ENCODE data around the gene TPH2.

The TPH2 gene

DNA sequence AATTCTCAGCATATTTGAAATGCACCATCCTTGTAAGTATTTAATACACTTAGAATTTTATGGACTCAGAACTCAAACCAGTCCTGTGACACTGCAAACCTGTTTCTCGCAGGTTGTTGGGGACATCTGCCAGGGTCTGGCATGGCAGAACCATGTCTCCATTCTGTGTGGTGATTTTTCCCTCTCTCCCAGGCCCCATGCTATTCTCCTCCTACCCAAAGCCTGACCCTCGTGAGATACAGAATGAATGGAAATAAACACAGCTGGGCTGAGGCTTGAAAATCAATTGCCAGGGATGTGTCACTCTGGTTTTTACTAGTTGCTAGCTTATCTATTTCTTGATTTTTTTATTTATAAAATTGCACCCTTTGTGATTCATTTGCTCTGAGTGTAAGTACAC, 19.8 kb downstream of the TPH2 start:
- 83 to 100% methylated on average over 1 of the region's 2 CpGs for WGBS, 2 experiments (ENCODE audit: insufficient coverage in 2 of 2)
- Histone ChIP-seq H3K9me3 (ENCODE audit: control insufficient read depth, low read length) (no peaks in the 10 kb centered on the region), H3K36me3 (ENCODE audit: control insufficient read depth, insufficient read depth, low read length) (no peaks in the 10 kb centered on the region), H3K4me1 (ENCODE audit: control insufficient read depth, insufficient read depth, low read length, poor library complexity, severe bottlenecking) (peaks cover 43% of the 10 kb centered on the region), H3K4me3 (ENCODE audit: extremely low read depth, insufficient read depth, low read length, poor library complexity, severe bottlenecking) (no peak overlapping the region), H3K27ac (ENCODE audit: low read depth, low read length, severe bottlenecking) (peak overlapping the region; percentile 90)

DNA sequence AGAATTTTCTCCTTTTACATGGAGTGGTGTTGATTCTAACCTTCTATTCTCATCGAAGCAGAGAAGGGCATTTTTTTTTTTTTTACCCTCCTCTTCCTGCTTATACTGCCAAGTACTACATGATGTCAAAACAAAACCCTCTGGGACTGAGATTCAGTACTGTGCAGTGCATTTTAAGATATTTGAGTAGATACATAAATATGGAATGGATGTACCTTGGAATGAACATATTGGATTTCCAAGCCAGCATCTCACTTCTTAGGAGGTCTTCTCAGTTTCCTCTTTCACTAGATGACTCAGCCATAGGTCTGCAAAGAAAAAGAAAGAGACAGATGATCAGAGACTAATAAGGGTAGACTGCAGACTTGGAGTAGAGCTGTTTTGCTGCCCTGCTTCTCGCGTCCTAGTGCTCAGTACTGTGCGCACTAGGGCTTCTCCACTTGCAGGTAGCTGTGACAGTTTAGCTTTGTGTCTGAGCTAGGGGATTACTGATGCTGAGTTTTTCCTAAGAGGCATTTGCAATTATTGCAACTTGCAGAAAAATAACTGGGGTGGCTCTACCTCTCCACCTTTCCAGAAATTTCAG, 20.4 kb downstream of the TPH2 start:
- WGBS, 2 experiments (ENCODE audit: insufficient coverage in 2 of 2) = 60 to 86% methylated on average over 2 to 3 of the region's 4 CpGs

DNA sequence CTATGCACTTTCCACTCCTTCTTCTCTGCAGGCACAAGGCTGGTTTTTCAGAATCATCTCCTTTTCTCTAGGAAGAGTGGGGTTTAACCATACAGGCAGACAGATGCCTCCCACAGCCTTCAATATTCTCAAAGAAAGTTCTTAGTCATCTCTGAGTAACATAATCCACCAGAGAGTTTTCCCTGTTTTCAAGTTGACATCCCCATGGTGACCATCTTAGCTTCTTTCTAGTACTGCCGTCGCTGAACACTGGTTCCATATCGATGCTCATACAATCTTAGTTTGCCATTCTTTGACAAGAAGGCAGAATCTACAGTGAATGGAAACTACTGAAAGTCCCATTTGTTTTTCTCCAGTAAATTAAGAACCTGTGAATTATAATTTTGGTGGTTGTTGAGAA, 28.6 kb downstream of the TPH2 start:
- WGBS, 2 experiments (ENCODE audit: insufficient coverage in 2 of 2) = 83 to 93% methylated on average over 2 of the region's 3 CpGs
- Histone ChIP-seq H3K4me3 (ENCODE audit: extremely low read depth, insufficient read depth, low read length, poor library complexity, severe bottlenecking) (no peak overlapping the region), H3K9me3 (ENCODE audit: control insufficient read depth, low read length) (no peaks in the 10 kb centered on the region), H3K36me3 (ENCODE audit: control insufficient read depth, insufficient read depth, low read length) (no peaks in the 10 kb centered on the region), H3K4me1 (ENCODE audit: control insufficient read depth, insufficient read depth, low read length, poor library complexity, severe bottlenecking) (no peaks in the 10 kb centered on the region), H3K27ac (ENCODE audit: low read depth, low read length, severe bottlenecking) (no peak overlapping the region)

More for the DNA sequence above, 20.4 kb downstream of the TPH2 start:
- Histone ChIP-seq H3K27ac (ENCODE audit: low read depth, low read length, severe bottlenecking) (peak overlapping the region; percentile 90), H3K36me3 (ENCODE audit: control insufficient read depth, insufficient read depth, low read length) (no peaks in the 10 kb centered on the region), H3K9me3 (ENCODE audit: control insufficient read depth, low read length) (no peaks in the 10 kb centered on the region), H3K4me1 (ENCODE audit: control insufficient read depth, insufficient read depth, low read length, poor library complexity, severe bottlenecking) (peaks cover 43% of the 10 kb centered on the region), H3K4me3 (ENCODE audit: extremely low read depth, insufficient read depth, low read length, poor library complexity, severe bottlenecking) (no peak overlapping the region)

DNA sequence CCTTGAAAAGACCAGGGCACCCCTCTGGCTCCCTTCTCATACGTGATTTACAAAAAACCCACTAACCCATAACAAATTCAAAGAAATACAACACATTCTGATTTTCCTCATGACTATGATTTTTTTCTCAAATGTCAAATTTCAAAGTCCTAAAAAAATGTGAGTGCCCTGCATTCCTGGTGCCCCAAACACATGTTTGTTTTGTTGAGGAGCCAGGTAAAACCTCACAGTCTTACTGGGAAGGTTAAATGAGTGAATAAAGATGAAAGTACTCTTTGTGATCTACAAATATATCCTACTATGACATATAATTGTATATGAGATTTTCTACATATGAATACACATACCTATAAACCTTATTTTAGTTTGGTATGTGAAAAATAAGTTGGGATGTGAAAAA, 30.7 kb downstream of the TPH2 start:
- 100% methylated on average over 1 of the region's 1 CpG; no CpG with 5 or more reads in 1 of the 2 experiments for WGBS, 2 experiments (ENCODE audit: insufficient coverage in 2 of 2)
- Histone ChIP-seq H3K27ac (ENCODE audit: low read depth, low read length, severe bottlenecking) (no peak overlapping the region), H3K36me3 (ENCODE audit: control insufficient read depth, insufficient read depth, low read length) (no peaks in the 10 kb centered on the region), H3K4me1 (ENCODE audit: control insufficient read depth, insufficient read depth, low read length, poor library complexity, severe bottlenecking) (no peaks in the 10 kb centered on the region), H3K4me3 (ENCODE audit: extremely low read depth, insufficient read depth, low read length, poor library complexity, severe bottlenecking) (no peak overlapping the region), H3K9me3 (ENCODE audit: control insufficient read depth, low read length) (no peaks in the 10 kb centered on the region)

DNA sequence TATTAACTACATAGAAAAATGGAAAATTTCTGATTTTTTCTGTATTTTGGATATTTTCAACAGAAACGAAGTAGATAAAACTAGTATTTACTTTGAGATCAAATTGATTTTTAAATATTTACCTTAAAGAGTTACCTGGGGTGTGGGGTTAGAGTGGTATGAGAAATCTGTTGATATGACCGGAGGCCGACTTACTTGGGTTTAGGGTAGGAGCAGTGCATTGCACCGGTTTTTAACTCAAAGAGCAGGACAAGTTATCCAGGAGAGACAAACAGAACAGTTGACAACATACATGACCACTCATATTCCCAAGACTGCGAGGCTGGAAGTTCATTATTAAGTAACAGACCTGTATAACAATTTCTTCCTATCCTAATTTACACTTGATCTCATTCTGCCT, 31.4 kb downstream of the TPH2 start:
- Histone ChIP-seq H3K36me3 (ENCODE audit: control insufficient read depth, insufficient read depth, low read length) (no peaks in the 10 kb centered on the region), H3K4me3 (ENCODE audit: extremely low read depth, insufficient read depth, low read length, poor library complexity, severe bottlenecking) (no peak overlapping the region), H3K9me3 (ENCODE audit: control insufficient read depth, low read length) (no peaks in the 10 kb centered on the region), H3K4me1 (ENCODE audit: control insufficient read depth, insufficient read depth, low read length, poor library complexity, severe bottlenecking) (no peaks in the 10 kb centered on the region), H3K27ac (ENCODE audit: low read depth, low read length, severe bottlenecking) (no peak overlapping the region)
- WGBS, 2 experiments (ENCODE audit: insufficient coverage in 2 of 2) = 83 to 90% methylated on average over 1 to 2 of the region's 5 CpGs

DNA sequence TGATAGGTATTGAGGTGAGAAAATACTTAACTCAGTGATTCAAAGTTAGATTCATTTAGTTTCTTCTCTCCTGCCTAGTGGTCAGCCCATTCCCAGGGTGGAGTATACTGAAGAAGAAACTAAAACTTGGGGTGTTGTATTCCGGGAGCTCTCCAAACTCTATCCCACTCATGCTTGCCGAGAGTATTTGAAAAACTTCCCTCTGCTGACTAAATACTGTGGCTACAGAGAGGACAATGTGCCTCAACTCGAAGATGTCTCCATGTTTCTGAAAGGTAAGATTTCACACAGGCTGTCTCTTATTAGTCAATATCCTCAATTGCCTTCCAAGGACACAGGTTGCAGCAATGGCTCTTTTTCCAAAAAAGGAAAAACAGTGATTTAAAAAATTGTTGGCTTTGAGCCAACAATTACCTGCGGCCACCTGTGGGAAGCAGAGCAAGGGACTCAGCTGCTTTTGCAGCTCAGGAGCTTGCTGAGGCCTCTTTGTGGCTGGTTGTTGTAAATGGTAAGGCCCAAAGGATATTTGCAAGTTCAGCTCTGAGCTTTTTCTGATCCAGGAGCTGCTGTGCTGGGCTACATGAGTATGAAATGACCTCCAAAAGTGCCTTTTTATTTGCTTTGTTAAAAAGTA, 33.9 kb downstream of the TPH2 start:
- Histone ChIP-seq H3K36me3 (ENCODE audit: control insufficient read depth, insufficient read depth, low read length) (no peaks in the 10 kb centered on the region), H3K27ac (ENCODE audit: low read depth, low read length, severe bottlenecking) (no peak overlapping the region), H3K4me3 (ENCODE audit: extremely low read depth, insufficient read depth, low read length, poor library complexity, severe bottlenecking) (no peak overlapping the region), H3K9me3 (ENCODE audit: control insufficient read depth, low read length) (no peaks in the 10 kb centered on the region), H3K4me1 (ENCODE audit: control insufficient read depth, insufficient read depth, low read length, poor library complexity, severe bottlenecking) (no peaks in the 10 kb centered on the region)
- 71 to 86% methylated on average over 1 to 4 of the region's 4 CpGs for WGBS, 2 experiments (ENCODE audit: insufficient coverage in 2 of 2)

DNA sequence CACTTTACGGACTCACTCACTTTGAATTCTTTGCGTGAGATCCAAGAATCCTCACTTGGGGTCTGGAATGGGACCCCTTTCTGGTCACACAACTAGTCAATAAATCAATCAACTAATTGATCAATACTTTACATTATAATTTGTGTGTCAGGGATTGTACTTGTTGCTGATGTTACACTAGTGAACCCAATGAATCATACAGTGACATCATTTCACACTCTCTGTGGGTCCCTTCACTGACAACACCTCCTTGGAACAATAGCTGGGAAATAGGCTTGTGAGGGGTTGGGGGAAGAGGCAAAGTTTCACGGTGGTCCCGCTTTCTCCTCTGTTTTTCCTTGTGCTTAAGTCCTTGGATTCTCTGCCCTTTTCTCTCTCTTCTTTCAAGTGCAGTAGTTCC, 35.0 kb downstream of the TPH2 start:
- WGBS, 2 experiments (ENCODE audit: insufficient coverage in 2 of 2) = 63 to 100% methylated on average over 2 to 4 of the region's 4 CpGs
- Histone ChIP-seq H3K9me3 (ENCODE audit: control insufficient read depth, low read length) (no peaks in the 10 kb centered on the region), H3K4me3 (ENCODE audit: extremely low read depth, insufficient read depth, low read length, poor library complexity, severe bottlenecking) (no peak overlapping the region), H3K4me1 (ENCODE audit: control insufficient read depth, insufficient read depth, low read length, poor library complexity, severe bottlenecking) (no peaks in the 10 kb centered on the region), H3K36me3 (ENCODE audit: control insufficient read depth, insufficient read depth, low read length) (no peaks in the 10 kb centered on the region), H3K27ac (ENCODE audit: low read depth, low read length, severe bottlenecking) (no peak overlapping the region)

DNA sequence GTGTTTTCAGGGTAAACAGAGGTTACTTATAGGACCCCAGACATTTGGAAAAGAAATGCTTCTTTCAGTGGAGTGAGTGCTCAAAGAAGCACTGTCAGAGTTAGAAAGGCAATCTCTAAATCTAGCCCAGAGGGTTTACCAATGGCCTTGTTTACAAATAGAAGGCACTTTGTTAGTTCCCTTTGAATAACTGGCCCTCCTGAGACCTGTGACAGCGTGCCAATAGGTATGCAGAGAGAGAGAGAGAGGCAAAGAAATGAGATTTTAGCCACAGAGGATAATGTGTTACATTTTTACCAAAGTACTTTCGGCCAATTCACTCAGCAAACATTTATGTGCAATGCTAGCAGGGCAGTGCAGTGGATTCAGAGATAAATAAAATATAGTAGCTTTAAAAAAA, 41.9 kb downstream of the TPH2 start:
- Histone ChIP-seq H3K9me3 (ENCODE audit: control insufficient read depth, low read length) (no peaks in the 10 kb centered on the region), H3K36me3 (ENCODE audit: control insufficient read depth, insufficient read depth, low read length) (no peaks in the 10 kb centered on the region), H3K27ac (ENCODE audit: low read depth, low read length, severe bottlenecking) (no peak overlapping the region), H3K4me3 (ENCODE audit: extremely low read depth, insufficient read depth, low read length, poor library complexity, severe bottlenecking) (no peak overlapping the region), H3K4me1 (ENCODE audit: control insufficient read depth, insufficient read depth, low read length, poor library complexity, severe bottlenecking) (no peaks in the 10 kb centered on the region)
- WGBS, 2 experiments (ENCODE audit: insufficient coverage in 2 of 2) = 44 to 50% methylated on average over 1 of the region's 2 CpGs

DNA sequence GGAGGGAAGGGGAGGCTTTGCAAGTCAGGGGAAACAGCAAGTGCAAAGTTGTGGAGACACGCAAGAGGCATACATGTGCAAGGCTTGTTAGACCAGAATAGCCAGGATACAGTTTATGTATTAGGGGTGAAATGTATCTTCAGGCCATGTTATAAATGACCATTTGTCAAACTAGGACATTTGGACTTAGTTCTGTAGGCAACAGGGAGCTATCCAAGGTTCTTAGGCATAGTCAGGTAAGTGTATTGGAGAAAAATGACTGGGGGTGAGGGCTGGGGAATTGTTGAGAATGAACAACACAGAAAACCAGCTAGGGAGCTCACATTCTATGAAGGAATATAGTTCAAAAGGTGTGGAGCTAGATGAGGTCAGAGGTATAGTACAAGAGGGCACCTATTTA, 42.5 kb downstream of the TPH2 start:
- Histone ChIP-seq H3K9me3 (ENCODE audit: control insufficient read depth, low read length) (no peaks in the 10 kb centered on the region), H3K4me3 (ENCODE audit: extremely low read depth, insufficient read depth, low read length, poor library complexity, severe bottlenecking) (no peak overlapping the region), H3K27ac (ENCODE audit: low read depth, low read length, severe bottlenecking) (no peak overlapping the region), H3K4me1 (ENCODE audit: control insufficient read depth, insufficient read depth, low read length, poor library complexity, severe bottlenecking) (no peaks in the 10 kb centered on the region), H3K36me3 (ENCODE audit: control insufficient read depth, insufficient read depth, low read length) (no peaks in the 10 kb centered on the region)
- 85 to 94% methylated on average over 1 of the region's 1 CpG for WGBS, 2 experiments (ENCODE audit: insufficient coverage in 2 of 2)

DNA sequence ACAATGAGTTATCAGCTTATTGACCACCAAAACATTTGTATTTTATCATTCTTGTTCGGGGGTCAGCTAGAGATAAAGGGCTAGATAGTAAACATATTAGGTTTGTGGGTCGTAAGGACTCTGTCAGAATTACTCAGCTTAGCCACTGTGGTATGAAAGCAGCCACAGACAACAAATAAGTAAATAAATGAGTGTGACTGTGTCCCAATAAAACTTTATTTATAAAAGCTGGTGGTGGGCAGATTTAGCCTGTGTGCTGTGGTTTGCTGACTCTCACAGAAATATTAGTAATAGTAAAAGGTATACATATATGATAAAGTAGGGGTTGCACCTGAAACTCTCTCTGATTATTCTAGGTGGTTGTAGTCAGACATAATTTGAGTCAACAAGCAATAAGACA, 56.1 kb downstream of the TPH2 start:
- Histone ChIP-seq H3K27ac (ENCODE audit: low read depth, low read length, severe bottlenecking) (no peak overlapping the region), H3K9me3 (ENCODE audit: control insufficient read depth, low read length) (no peaks in the 10 kb centered on the region), H3K4me1 (ENCODE audit: control insufficient read depth, insufficient read depth, low read length, poor library complexity, severe bottlenecking) (no peaks in the 10 kb centered on the region), H3K4me3 (ENCODE audit: extremely low read depth, insufficient read depth, low read length, poor library complexity, severe bottlenecking) (no peak overlapping the region), H3K36me3 (ENCODE audit: control insufficient read depth, insufficient read depth, low read length) (no peaks in the 10 kb centered on the region)
- WGBS, 2 experiments (ENCODE audit: insufficient coverage in 2 of 2) = no CpG with 5 or more reads among the region's 2 CpGs

DNA sequence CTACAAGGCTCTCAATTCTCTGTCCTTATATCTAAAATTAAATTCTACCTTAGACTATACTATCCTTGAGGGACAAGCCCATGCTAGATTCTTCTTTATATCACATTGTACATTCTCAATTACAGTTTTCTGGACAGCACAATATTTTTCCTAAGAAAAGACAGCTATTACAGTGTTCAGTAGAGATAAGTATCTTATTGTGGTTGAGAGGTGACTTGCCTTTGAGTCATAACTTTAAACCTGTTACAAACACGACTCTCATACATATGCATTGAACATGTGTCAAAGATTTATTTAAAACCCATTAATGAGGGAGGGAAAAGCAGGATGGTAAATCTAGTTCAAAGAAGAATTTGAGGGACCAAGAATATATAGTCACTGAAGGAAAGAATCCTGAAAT, 61.1 kb downstream of the TPH2 start:
- no peaks in the 10 kb centered on the region for H3K4me1 ChIP-seq (ENCODE audit: control insufficient read depth, insufficient read depth, low read length, poor library complexity, severe bottlenecking)
- H3K4me3 ChIP-seq (ENCODE audit: extremely low read depth, insufficient read depth, low read length, poor library complexity, severe bottlenecking) = no peak overlapping the region
- WGBS, 2 experiments (ENCODE audit: insufficient coverage in 2 of 2) = no CpG with 5 or more reads among the region's 1 CpG
- H3K9me3 ChIP-seq (ENCODE audit: control insufficient read depth, low read length) = no peaks in the 10 kb centered on the region
- no peak overlapping the region for H3K27ac ChIP-seq (ENCODE audit: low read depth, low read length, severe bottlenecking)
- H3K36me3 ChIP-seq (ENCODE audit: control insufficient read depth, insufficient read depth, low read length) = no peaks in the 10 kb centered on the region
